ENCODE data around the gene DDX4.
A peak's percentile ranks its signal among the peaks of the same experiment; 100 is the strongest.

- TF ChIP-seq, protein P1, sequence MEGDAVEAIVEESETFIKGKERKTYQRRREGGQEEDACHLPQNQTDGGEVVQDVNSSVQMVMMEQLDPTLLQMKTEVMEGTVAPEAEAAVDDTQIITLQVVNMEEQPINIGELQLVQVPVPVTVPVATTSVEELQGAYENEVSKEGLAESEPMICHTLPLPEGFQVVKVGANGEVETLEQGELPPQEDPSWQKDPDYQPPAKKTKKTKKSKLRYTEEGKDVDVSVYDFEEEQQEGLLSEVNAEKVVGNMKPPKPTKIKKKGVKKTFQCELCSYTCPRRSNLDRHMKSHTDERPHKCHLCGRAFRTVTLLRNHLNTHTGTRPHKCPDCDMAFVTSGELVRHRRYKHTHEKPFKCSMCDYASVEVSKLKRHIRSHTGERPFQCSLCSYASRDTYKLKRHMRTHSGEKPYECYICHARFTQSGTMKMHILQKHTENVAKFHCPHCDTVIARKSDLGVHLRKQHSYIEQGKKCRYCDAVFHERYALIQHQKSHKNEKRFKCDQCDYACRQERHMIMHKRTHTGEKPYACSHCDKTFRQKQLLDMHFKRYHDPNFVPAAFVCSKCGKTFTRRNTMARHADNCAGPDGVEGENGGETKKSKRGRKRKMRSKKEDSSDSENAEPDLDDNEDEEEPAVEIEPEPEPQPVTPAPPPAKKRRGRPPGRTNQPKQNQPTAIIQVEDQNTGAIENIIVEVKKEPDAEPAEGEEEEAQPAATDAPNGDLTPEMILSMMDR (IDR thresholded peaks at IDR 0.05): peak in 5 of 6 experiments; percentile 9 to 47 (median 41)
- TF ChIP-seq POLR2A (IDR thresholded peaks at IDR 0.05): no peak
Observed at GRCh38 chr5:55694152-55694830, 43.6 kb upstream of the DDX4 start.

Measured in thyroid gland (tissue), 4 donors.